SH-SY5Y (cell line): ENCODE measurements around the gene ENTPD2.

ENCODE experiments used
- GATA2 ChIP-seq: IDR thresholded peaks from 2 replicates; pipeline ENCODE4 v1.6.1; 2011; ENCODE audit warnings: mild to moderate bottlenecking, low read depth, low read length
- GATA3 ChIP-seq: IDR thresholded peaks from 2 replicates; pipeline ENCODE4 v1.6.1; 2011; ENCODE audit warnings: low read depth, mild to moderate bottlenecking, low read length, moderate library complexity

- TF ChIP-seq GATA3 (no peak), GATA2 (no peak)
These were observed 51.8 kb downstream of the ENTPD2 start for GRCh38 chr9:137001857-137002645.
